ENCODE results near the gene CTSW.

Gene CTSW

GRCh38 chr11:65906602-65907001 lies 27.0 kb downstream of the CTSW start:
- no peak for DNase-seq

GRCh38 chr11:65907878-65908277 lies 28.2 kb downstream of the CTSW start:
- DNase-seq = no peak

GRCh38 chr11:65911682-65912568 lies 32.3 kb downstream of the CTSW start:
- no peak for DNase-seq

- DNase-seq = no peak
These were observed 33.2 kb downstream of the CTSW start for GRCh38 chr11:65912845-65913244.

- DNase-seq = no peak
These were observed 35.6 kb downstream of the CTSW start for GRCh38 chr11:65915101-65915820.

GRCh38 chr11:65915821-65916251 lies 36.2 kb downstream of the CTSW start:
- DNase-seq = no peak

- no peak for DNase-seq
These were observed 36.8 kb downstream of the CTSW start for GRCh38 chr11:65916391-65916790.

GRCh38 chr11:65917077-65917433 lies 37.4 kb downstream of the CTSW start:
- no peak for DNase-seq

GRCh38 chr11:65917434-65918210 lies 38.0 kb downstream of the CTSW start:
- no peak for DNase-seq

- DNase-seq = no peak
These were observed 38.8 kb downstream of the CTSW start, which contains the start of gene C11orf68 for GRCh38 chr11:65918211-65919140. TSS of gene C11orf68 (minus strand) at chr11:65919062. CDS start at chr11:65919031, 31 bp downstream.

GRCh38 chr11:65919141-65919572 lies 39.5 kb downstream of the CTSW start, which contains the start of gene DRAP1:
TSS of gene DRAP1 (plus strand) at chr11:65919426. CDS start at chr11:65919502, 76 bp downstream.
- peak; percentile 99 for DNase-seq

GRCh38 chr11:65919573-65920371 lies 40.1 kb downstream of the CTSW start:
- DNase-seq = peak; percentile 78

- DNase-seq = no peak
These were observed 40.8 kb downstream of the CTSW start for GRCh38 chr11:65920372-65920802.

- DNase-seq = no peak
These were observed 41.5 kb downstream of the CTSW start for GRCh38 chr11:65921033-65921555.

GRCh38 chr11:65921876-65922275 lies 42.2 kb downstream of the CTSW start:
- no peak for DNase-seq

GRCh38 chr11:65922565-65922964 lies 42.9 kb downstream of the CTSW start:
- DNase-seq = no peak

- DNase-seq = no peak
These were observed 45.8 kb downstream of the CTSW start for GRCh38 chr11:65925397-65925796.

- peak; percentile 60 for DNase-seq
These were observed 48.3 kb downstream of the CTSW start for GRCh38 chr11:65927904-65928397.

GRCh38 chr11:65928667-65929066 lies 49.0 kb downstream of the CTSW start:
- no peak for DNase-seq

GRCh38 chr11:65931773-65932557 lies 52.3 kb downstream of the CTSW start:
- DNase-seq = no peak

Measured in NK-92 treated with Interleukin-12 subunit alpha and Interleukin-12 subunit beta, amount 100 ng/mL, for 24 hours (cell line).